Measurements from ENCODE around the gene PRKAG2. TPM values are rescaled to one million over a fixed set of nuclear protein-coding genes. Genes with fewer than 3 reads are reported as not detected.

Gene PRKAG2
- polyA plus RNA-seq (2012; rRNA removed), result 51.6 and 62.0 TPM in 2 replicates
- 62.5 and 87.1 TPM in 2 replicates for polyA plus RNA-seq (2012; cell fraction: cytosol; rRNA removed)
- polyA plus RNA-seq (2012; cell fraction: nucleus; rRNA removed), result 49.2 and 76.3 TPM in 2 replicates

GRCh38 chr7:151876899-151877777 is at the start of gene PRKAG2:
PRKAG2 (minus strand) TSS chr7:151877115; CDS start chr7:151876620, 495 bp downstream.
- peaks cover 0 to 15% of the 10 kb centered on the region in 2 experiments; a peak in 2 of 4 replicates for H3K4me1 ChIP-seq (ENCODE audit: control insufficient read depth in 1 of 2, insufficient read depth in 2 of 2, low read depth in 1 of 2, low read length in 1 of 2)
- no peaks in the 10 kb centered on the region for H4K20me1 ChIP-seq (ENCODE audit: insufficient read depth)
- peaks cover 64% of the 10 kb centered on the region for H3K27me3 ChIP-seq (ENCODE audit: insufficient read depth)
- ChIA-PET CTCF (interaction anchor here (0.8 to 4.1 kb wide), 14 partner anchors 9 to 149 kb away, joined by 3 to 26 read pairs (median 4); no protein-coding TSS in a partner anchor), POLR2A (interaction anchor here (0.7 to 0.9 kb wide), 4 partner anchors 23 to 63 kb away, joined by 3 read pairs; no protein-coding TSS in a partner anchor)
- no peaks in the 10 kb centered on the region for H3K79me2 ChIP-seq (ENCODE audit: insufficient read depth)
- H3K4me2 ChIP-seq, result peak within 1 kb of the TSS; percentile 99
- peak within 1 kb of the TSS in 1 of 2 experiments; percentile 80; a peak in 2 of 4 replicates for H3K27ac ChIP-seq (ENCODE audit: low read depth in 2 of 2, low read length in 1 of 2)
- peak within 1 kb of the TSS; percentile 93 for H2AFZ ChIP-seq (ENCODE audit: low read depth)
- H3K9me2 ChIP-seq, result no peaks in the 10 kb centered on the region
- H3K9ac ChIP-seq, result no peak within 1 kb of the TSS
- H3K4me3 ChIP-seq (ENCODE audit: low read depth in 2 of 2, low read length in 1 of 2), result peak within 1 kb of the TSS; percentile 64 to 80
- no peaks in the 10 kb centered on the region for H3K9me3 ChIP-seq
- DNase-seq, result peak; percentile 91
- 3% methylated on average over 50 of the region's 95 CpGs for WGBS (ENCODE audit: low lambda C conversion rate)
- peaks cover 5% of the 10 kb centered on the region for H3F3A ChIP-seq (replicated peaks; ENCODE audit: insufficient read depth)
- H3K36me3 ChIP-seq (replicated peaks in 1 of 2; ENCODE audit: control insufficient read depth in 1 of 2, insufficient read depth in 2 of 2, low read length in 1 of 2), result no peaks in the 10 kb centered on the region
- TF ChIP-seq ELF1 (IDR thresholded peaks at IDR 0.05) (no peak), YY1 (IDR thresholded peaks at IDR 0.05; ENCODE audit: low read depth) (no peak), EZH2phosphoT487 (IDR thresholded peaks at IDR 0.05; ENCODE audit: borderline replicate concordance, low read depth) (peak; percentile 84; the same call in 1 of the 2 replicates), CHD2 (IDR thresholded peaks at IDR 0.05; ENCODE audit: low read length, partially characterized antibody) (no peak), REST (IDR thresholded peaks at IDR 0.05; ENCODE audit: low read depth, low read length) (no peak), FOXJ3 (CRISPR knock-in tag; IDR thresholded peaks at IDR 0.05) (0 out of 2 replicates have a peak, but pooled peaks have one; percentile 24), GABPA (IDR thresholded peaks at IDR 0.05; ENCODE audit: low read depth) (no peak), ZBTB33 (IDR thresholded peaks at IDR 0.05; ENCODE audit: borderline replicate concordance, low read depth) (no peak), JUND (IDR thresholded peaks at IDR 0.05) (no peak), MXI1 (IDR thresholded peaks at IDR 0.05; ENCODE audit: low read depth, low read length) (peak; percentile 88), RAD21 (IDR thresholded peaks at IDR 0.05; ENCODE audit: low read length) (no peak), SMC3 (IDR thresholded peaks at IDR 0.05; ENCODE audit: low read depth, low read length) (no peak), RCOR1 (IDR thresholded peaks at IDR 0.05; ENCODE audit: low read length) (no peak; the same call in 1 of the 2 replicates), TCF12 (IDR thresholded peaks at IDR 0.05) (no peak), RFX5 (IDR thresholded peaks at IDR 0.05; ENCODE audit: low read length) (no peak), POLR2AphosphoS5 (IDR thresholded peaks at IDR 0.05; ENCODE audit: low read depth, low read length) (no peak), NRF1 (IDR thresholded peaks at IDR 0.05; ENCODE audit: low read depth, low read length) (no peak), TAF1 (IDR thresholded peaks at IDR 0.05; ENCODE audit: borderline replicate concordance, low read depth, low read length) (no peak), NFIC (IDR thresholded peaks at IDR 0.05; ENCODE audit: borderline replicate concordance) (no peak), MAX (IDR thresholded peaks at IDR 0.05; ENCODE audit: low read depth) (peak; percentile 53; the same call in 1 of the 2 replicates), FOXM1 (IDR thresholded peaks at IDR 0.05; ENCODE audit: low read depth) (no peak), MEF2A (IDR thresholded peaks at IDR 0.05; ENCODE audit: borderline replicate concordance, low read depth) (no peak), USF1 (IDR thresholded peaks at IDR 0.05; ENCODE audit: borderline replicate concordance, low read depth) (no peak), GATA2 (CRISPR knock-in tag; IDR thresholded peaks at IDR 0.05) (no peak), TEAD4 (IDR thresholded peaks at IDR 0.05; ENCODE audit: borderline replicate concordance, insufficient read depth) (no peak), IRF3 (IDR thresholded peaks at IDR 0.05; ENCODE audit: low read depth, low read length) (no peak)
